WTC11 (cell line): ENCODE measurements around the gene NLRC5. TPM values are rescaled to one million over a fixed set of nuclear protein-coding genes. Genes with fewer than 3 reads are reported as not detected.

ENCODE experiments used
- ATAC-seq: fragments of 200-7000 bp; cut with Tn5 transposase; 2 replicates; pipeline ENCODE4 v1.10.0; 2021; ENCODE audit warnings: mild to moderate bottlenecking, moderate library complexity
- CTCF ChIA-PET: fragments of 300-600 bp; sonication (Branson Sonifier 250); formaldehyde crosslinking; loops from one replicate; lab custom pipeline; 2021; ENCODE audit warnings: antibody characterized with exemption; lab: Charles Lee
- POLR2A ChIA-PET: fragments of 350-600 bp; sonication (Branson Sonifier 250); formaldehyde crosslinking; loops from one replicate; lab custom pipeline; 2021; ENCODE audit warnings: antibody characterized with exemption; lab: Charles Lee
- DNase-seq: peaks from one replicate; pipeline ENCODE4 v3.0.0; 2021; ENCODE audit warnings: low spot score
- H3K27ac Mint-ChIP-seq: 2 replicates; pipeline ENCODE4 v1.8.0; 2021; ENCODE audit warnings: mixed read lengths
- H3K27me3 Mint-ChIP-seq: 2 replicates; pipeline ENCODE4 v1.8.0; 2021; ENCODE audit warnings: low read depth, mild to moderate bottlenecking, moderate library complexity, mixed read lengths
- H3K36me3 Mint-ChIP-seq: 2 replicates; pipeline ENCODE4 v1.8.0; 2021; ENCODE audit warnings: mixed read lengths
- H3K4me1 Mint-ChIP-seq: 2 replicates; pipeline ENCODE4 v1.8.0; 2022; ENCODE audit warnings: mixed read lengths
- H3K4me3 Mint-ChIP-seq: 2 replicates; pipeline ENCODE4 v1.8.0; 2021; ENCODE audit warnings: mild to moderate bottlenecking, moderate library complexity, mixed read lengths
- H3K9me3 Mint-ChIP-seq: 2 replicates; pipeline ENCODE4 v1.8.0; 2021; ENCODE audit warnings: mixed read lengths
- CBFB ChIP-seq: sonication (generic); formaldehyde crosslinking; IDR thresholded peaks from 2 replicates; pipeline ENCODE4 v1.8.1; 2022; ENCODE audit warnings: mild to moderate bottlenecking, low read depth, missing genetic modification reagents
- CREB1 ChIP-seq: sonication (generic); formaldehyde crosslinking; IDR thresholded peaks from 2 replicates; pipeline ENCODE4 v1.8.0; 2023; ENCODE audit warnings: mild to moderate bottlenecking, missing genetic modification reagents
- ELF4 ChIP-seq: sonication (generic); formaldehyde crosslinking; IDR thresholded peaks from 2 replicates; pipeline ENCODE4 v1.8.1; 2022; ENCODE audit warnings: low read depth, mild to moderate bottlenecking, moderate library complexity, missing genetic modification reagents
- FOXP1 ChIP-seq: sonication (generic); formaldehyde crosslinking; IDR thresholded peaks from 2 replicates; pipeline ENCODE4 v1.8.0; 2022; ENCODE audit warnings: missing genetic modification reagents, mild to moderate bottlenecking, moderate library complexity, borderline replicate concordance
- GABPB1 ChIP-seq: sonication (generic); formaldehyde crosslinking; IDR thresholded peaks from 2 replicates; pipeline ENCODE4 v1.8.1; 2023; ENCODE audit warnings: mild to moderate bottlenecking, missing genetic modification reagents
- MXD4 ChIP-seq: fragments of 250-450 bp; sonication (Bioruptor Pico); IDR thresholded peaks from 2 replicates; pipeline ENCODE4 v1.8.0; 2021; ENCODE audit warnings: mild to moderate bottlenecking, moderate library complexity, borderline replicate concordance
- MYBL2 ChIP-seq: sonication (generic); formaldehyde crosslinking; IDR thresholded peaks from 2 replicates; pipeline ENCODE4 v1.8.1; 2023; ENCODE audit warnings: mild to moderate bottlenecking, moderate library complexity, missing genetic modification reagents
- NFATC4 ChIP-seq: fragments of 250-450 bp; sonication (Bioruptor Pico); IDR thresholded peaks from 2 replicates; pipeline ENCODE4 v1.9.0; 2021; ENCODE audit warnings: mild to moderate bottlenecking
- SMAD3 ChIP-seq: sonication (generic); formaldehyde crosslinking; IDR thresholded peaks from 2 replicates; pipeline ENCODE4 v1.8.0; 2022; ENCODE audit warnings: missing genetic modification reagents, mild to moderate bottlenecking, borderline replicate concordance
- SOX15 ChIP-seq: fragments of 250-450 bp; sonication (Bioruptor Pico); IDR thresholded peaks from 2 replicates; pipeline ENCODE4 v1.9.0; 2021; ENCODE audit warnings: mild to moderate bottlenecking
- SP1 ChIP-seq: sonication (generic); formaldehyde crosslinking; conservative IDR thresholded peaks from 2 replicates; pipeline ENCODE4 v1.8.1; 2022; ENCODE audit warnings: missing genetic modification reagents
- TP53 ChIP-seq: sonication (generic); formaldehyde crosslinking; IDR thresholded peaks from 2 replicates; pipeline ENCODE4 v1.8.1; 2023; ENCODE audit warnings: mild to moderate bottlenecking, missing genetic modification reagents
- ZNF138 ChIP-seq: sonication (generic); formaldehyde crosslinking; conservative IDR thresholded peaks from 2 replicates; pipeline ENCODE4 v1.8.1; 2022; ENCODE audit warnings: mild to moderate bottlenecking, moderate library complexity, missing genetic modification reagents
- ZNF219 ChIP-seq: sonication (generic); formaldehyde crosslinking; IDR thresholded peaks from 2 replicates; pipeline ENCODE4 v1.8.0; 2023; ENCODE audit warnings: missing genetic modification reagents, mild to moderate bottlenecking, borderline replicate concordance
- ZNF232 ChIP-seq: sonication (generic); formaldehyde crosslinking; IDR thresholded peaks from 2 replicates; pipeline ENCODE4 v1.8.0; 2022; ENCODE audit warnings: mild to moderate bottlenecking, missing genetic modification reagents
- ZNF416 ChIP-seq: fragments of 250-450 bp; sonication (Bioruptor Pico); IDR thresholded peaks from 2 replicates; pipeline ENCODE4 v1.9.0; 2021; ENCODE audit warnings: mild to moderate bottlenecking, inconsistent platforms
- total RNA-seq: library from RNA; stranded (reverse); gene quantifications from 3 replicates; pipeline ENCODE4 v1.2.3, GENCODE V29; 2021
- TF ChIP-seq, protein P1 (sequence below): sonication (generic); formaldehyde crosslinking; IDR thresholded peaks from 2 replicates; pipeline ENCODE4 v1.8.1; 2022; ENCODE audit warnings: mild to moderate bottlenecking, moderate library complexity, missing genetic modification reagents
- TF ChIP-seq, protein P2 (sequence below): fragments of 200-600 bp; IDR thresholded peaks from 2 replicates; pipeline ENCODE4 v1.8.0; 2022; ENCODE audit warnings: antibody characterized with exemption
- TF ChIP-seq, protein P3 (sequence below): sonication (generic); formaldehyde crosslinking; IDR thresholded peaks from 2 replicates; pipeline ENCODE4 v1.8.1; 2023; ENCODE audit warnings: mild to moderate bottlenecking, moderate library complexity, missing genetic modification reagents
- TF ChIP-seq, protein P4 (sequence below): sonication (generic); formaldehyde crosslinking; IDR thresholded peaks from 2 replicates; pipeline ENCODE4 v1.8.1; 2022; ENCODE audit warnings: low read depth, mild to moderate bottlenecking, moderate library complexity, missing genetic modification reagents, borderline replicate concordance
- TF ChIP-seq, protein P5 (sequence below): sonication (generic); formaldehyde crosslinking; conservative IDR thresholded peaks from 2 replicates; pipeline ENCODE4 v1.8.1; 2022; ENCODE audit warnings: mild to moderate bottlenecking, missing genetic modification reagents
- TF ChIP-seq, protein P6 (sequence below): sonication (generic); formaldehyde crosslinking; IDR thresholded peaks from 2 replicates; pipeline ENCODE4 v1.8.0; 2023; ENCODE audit warnings: missing genetic modification reagents
- TF ChIP-seq, protein P7 (sequence below): fragments of 250-450 bp; sonication (Bioruptor Pico); IDR thresholded peaks from 2 replicates; pipeline ENCODE4 v1.9.0; 2021; ENCODE audit warnings: mild to moderate bottlenecking
- TF ChIP-seq, protein P8 (sequence below): sonication (generic); formaldehyde crosslinking; IDR thresholded peaks from 2 replicates; pipeline ENCODE4 v1.8.0; 2022; ENCODE audit warnings: missing genetic modification reagents

NLRC5 gene
- total RNA-seq, 1 experiment from 2014 or later = 2.8 TPM

DNA sequence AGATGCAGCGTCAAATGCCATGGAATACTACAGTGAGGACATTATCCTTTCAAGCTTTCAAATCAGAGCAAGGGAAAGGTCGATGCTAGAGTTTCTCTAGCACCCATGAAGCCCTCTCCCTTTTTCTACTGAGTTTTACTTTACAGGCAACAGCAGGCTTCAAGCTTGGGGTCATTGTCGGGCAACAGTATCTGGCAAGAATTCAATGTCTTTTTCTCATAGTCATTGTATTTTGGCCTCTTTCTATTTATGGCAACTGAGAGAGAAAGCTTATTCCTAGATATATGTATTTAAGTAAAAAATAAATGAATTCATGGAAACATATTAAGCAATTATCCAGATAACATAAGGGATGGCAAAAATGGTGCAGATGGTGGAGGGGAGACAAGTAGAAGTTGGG is 28.0 kb upstream of the NLRC5 start (continued):
- TF ChIP-seq, protein P1, sequence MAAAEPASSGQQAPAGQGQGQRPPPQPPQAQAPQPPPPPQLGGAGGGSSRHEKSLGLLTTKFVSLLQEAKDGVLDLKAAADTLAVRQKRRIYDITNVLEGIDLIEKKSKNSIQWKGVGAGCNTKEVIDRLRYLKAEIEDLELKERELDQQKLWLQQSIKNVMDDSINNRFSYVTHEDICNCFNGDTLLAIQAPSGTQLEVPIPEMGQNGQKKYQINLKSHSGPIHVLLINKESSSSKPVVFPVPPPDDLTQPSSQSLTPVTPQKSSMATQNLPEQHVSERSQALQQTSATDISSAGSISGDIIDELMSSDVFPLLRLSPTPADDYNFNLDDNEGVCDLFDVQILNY = no peak
- TF ChIP-seq, protein P2, sequence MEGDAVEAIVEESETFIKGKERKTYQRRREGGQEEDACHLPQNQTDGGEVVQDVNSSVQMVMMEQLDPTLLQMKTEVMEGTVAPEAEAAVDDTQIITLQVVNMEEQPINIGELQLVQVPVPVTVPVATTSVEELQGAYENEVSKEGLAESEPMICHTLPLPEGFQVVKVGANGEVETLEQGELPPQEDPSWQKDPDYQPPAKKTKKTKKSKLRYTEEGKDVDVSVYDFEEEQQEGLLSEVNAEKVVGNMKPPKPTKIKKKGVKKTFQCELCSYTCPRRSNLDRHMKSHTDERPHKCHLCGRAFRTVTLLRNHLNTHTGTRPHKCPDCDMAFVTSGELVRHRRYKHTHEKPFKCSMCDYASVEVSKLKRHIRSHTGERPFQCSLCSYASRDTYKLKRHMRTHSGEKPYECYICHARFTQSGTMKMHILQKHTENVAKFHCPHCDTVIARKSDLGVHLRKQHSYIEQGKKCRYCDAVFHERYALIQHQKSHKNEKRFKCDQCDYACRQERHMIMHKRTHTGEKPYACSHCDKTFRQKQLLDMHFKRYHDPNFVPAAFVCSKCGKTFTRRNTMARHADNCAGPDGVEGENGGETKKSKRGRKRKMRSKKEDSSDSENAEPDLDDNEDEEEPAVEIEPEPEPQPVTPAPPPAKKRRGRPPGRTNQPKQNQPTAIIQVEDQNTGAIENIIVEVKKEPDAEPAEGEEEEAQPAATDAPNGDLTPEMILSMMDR = no peak
- no peak for TF ChIP-seq GABPB1 (CRISPR knock-in tag)
- no peak for TF ChIP-seq ELF4
- TF ChIP-seq, protein P3, sequence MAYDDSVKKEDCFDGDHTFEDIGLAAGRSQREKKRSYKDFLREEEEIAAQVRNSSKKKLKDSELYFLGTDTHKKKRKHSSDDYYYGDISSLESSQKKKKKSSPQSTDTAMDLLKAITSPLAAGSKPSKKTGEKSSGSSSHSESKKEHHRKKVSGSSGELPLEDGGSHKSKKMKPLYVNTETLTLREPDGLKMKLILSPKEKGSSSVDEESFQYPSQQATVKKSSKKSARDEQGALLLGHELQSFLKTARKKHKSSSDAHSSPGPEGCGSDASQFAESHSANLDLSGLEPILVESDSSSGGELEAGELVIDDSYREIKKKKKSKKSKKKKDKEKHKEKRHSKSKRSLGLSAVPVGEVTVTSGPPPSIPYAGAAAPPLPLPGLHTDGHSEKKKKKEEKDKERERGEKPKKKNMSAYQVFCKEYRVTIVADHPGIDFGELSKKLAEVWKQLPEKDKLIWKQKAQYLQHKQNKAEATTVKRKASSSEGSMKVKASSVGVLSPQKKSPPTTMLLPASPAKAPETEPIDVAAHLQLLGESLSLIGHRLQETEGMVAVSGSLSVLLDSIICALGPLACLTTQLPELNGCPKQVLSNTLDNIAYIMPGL (CRISPR knock-in tag) = no peak
- TF ChIP-seq ZNF138 = no peak
- no peak for TF ChIP-seq CREB1 (CRISPR knock-in tag)

DNA sequence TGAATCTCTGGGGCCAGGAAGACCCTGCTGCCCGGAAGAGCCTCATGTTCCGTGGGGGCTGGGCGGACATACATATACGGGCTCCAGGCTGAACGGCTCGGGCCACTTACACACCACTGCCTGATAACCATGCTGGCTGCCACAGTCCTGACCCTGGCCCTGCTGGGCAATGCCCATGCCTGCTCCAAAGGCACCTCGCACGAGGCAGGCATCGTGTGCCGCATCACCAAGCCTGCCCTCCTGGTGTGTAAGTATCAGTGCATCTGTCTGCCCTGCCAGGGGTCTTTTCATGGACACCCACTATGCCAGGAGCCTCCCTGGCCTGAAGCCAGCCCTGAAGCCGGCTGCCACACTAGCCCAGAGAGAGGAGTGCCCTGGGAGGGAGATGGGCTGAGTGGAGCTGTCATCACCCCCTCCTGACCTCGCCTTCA is 27.5 kb upstream of the NLRC5 start, which contains the start of gene CETP:
CETP (plus strand) TSS at position 100 of the 431 bp plus-strand sequence; CDS start at position 130, 30 bp downstream.
- Mint-ChIP-seq H3K27ac (no peak within 1 kb of the TSS), H3K27me3 (no peaks in the 10 kb centered on the region), H3K9me3 (no peaks in the 10 kb centered on the region), H3K4me3 (no peak within 1 kb of the TSS), H3K4me1 (peaks cover 7% of the 10 kb centered on the region), H3K36me3 (no peaks in the 10 kb centered on the region)
- ChIA-PET CTCF (interaction anchor here (0.8 to 1.2 kb wide), 3 partner anchors 10 to 131 kb away, joined by 3 to 5 read pairs (median 5); partner anchors contain the start of gene CPNE2), POLR2A (no interaction called here)
- no peak for TF ChIP-seq ZNF232 (CRISPR knock-in tag)
- no peak for TF ChIP-seq ZNF219
- TF ChIP-seq, protein P4, sequence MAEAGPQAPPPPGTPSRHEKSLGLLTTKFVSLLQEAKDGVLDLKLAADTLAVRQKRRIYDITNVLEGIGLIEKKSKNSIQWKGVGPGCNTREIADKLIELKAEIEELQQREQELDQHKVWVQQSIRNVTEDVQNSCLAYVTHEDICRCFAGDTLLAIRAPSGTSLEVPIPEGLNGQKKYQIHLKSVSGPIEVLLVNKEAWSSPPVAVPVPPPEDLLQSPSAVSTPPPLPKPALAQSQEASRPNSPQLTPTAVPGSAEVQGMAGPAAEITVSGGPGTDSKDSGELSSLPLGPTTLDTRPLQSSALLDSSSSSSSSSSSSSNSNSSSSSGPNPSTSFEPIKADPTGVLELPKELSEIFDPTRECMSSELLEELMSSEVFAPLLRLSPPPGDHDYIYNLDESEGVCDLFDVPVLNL (CRISPR knock-in tag) = no peak
- no peak for TF ChIP-seq FOXP1 (CRISPR knock-in tag)
- TF ChIP-seq SMAD3 (CRISPR knock-in tag) = no peak
- TF ChIP-seq, protein P5, sequence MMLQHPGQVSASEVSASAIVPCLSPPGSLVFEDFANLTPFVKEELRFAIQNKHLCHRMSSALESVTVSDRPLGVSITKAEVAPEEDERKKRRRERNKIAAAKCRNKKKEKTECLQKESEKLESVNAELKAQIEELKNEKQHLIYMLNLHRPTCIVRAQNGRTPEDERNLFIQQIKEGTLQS = no peak
- TF ChIP-seq NFATC4 (CRISPR knock-in tag) = no peak
- no peak for TF ChIP-seq CBFB (CRISPR knock-in tag)
- TF ChIP-seq SOX15 (CRISPR knock-in tag) = no peak
- no peak for TF ChIP-seq MXD4 (CRISPR knock-in tag)
- no peak for TF ChIP-seq TP53
- TF ChIP-seq MYBL2 (CRISPR knock-in tag) = no peak
- TF ChIP-seq, protein P6, sequence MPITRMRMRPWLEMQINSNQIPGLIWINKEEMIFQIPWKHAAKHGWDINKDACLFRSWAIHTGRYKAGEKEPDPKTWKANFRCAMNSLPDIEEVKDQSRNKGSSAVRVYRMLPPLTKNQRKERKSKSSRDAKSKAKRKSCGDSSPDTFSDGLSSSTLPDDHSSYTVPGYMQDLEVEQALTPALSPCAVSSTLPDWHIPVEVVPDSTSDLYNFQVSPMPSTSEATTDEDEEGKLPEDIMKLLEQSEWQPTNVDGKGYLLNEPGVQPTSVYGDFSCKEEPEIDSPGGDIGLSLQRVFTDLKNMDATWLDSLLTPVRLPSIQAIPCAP (CRISPR knock-in tag) = no peak
- TF ChIP-seq, protein P7, sequence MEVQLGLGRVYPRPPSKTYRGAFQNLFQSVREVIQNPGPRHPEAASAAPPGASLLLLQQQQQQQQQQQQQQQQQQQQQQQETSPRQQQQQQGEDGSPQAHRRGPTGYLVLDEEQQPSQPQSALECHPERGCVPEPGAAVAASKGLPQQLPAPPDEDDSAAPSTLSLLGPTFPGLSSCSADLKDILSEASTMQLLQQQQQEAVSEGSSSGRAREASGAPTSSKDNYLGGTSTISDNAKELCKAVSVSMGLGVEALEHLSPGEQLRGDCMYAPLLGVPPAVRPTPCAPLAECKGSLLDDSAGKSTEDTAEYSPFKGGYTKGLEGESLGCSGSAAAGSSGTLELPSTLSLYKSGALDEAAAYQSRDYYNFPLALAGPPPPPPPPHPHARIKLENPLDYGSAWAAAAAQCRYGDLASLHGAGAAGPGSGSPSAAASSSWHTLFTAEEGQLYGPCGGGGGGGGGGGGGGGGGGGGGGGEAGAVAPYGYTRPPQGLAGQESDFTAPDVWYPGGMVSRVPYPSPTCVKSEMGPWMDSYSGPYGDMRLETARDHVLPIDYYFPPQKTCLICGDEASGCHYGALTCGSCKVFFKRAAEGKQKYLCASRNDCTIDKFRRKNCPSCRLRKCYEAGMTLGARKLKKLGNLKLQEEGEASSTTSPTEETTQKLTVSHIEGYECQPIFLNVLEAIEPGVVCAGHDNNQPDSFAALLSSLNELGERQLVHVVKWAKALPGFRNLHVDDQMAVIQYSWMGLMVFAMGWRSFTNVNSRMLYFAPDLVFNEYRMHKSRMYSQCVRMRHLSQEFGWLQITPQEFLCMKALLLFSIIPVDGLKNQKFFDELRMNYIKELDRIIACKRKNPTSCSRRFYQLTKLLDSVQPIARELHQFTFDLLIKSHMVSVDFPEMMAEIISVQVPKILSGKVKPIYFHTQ (CRISPR knock-in tag) = no peak
- no peak for TF ChIP-seq SP1
- TF ChIP-seq ZNF416 (CRISPR knock-in tag) = no peak
- TF ChIP-seq, protein P8, sequence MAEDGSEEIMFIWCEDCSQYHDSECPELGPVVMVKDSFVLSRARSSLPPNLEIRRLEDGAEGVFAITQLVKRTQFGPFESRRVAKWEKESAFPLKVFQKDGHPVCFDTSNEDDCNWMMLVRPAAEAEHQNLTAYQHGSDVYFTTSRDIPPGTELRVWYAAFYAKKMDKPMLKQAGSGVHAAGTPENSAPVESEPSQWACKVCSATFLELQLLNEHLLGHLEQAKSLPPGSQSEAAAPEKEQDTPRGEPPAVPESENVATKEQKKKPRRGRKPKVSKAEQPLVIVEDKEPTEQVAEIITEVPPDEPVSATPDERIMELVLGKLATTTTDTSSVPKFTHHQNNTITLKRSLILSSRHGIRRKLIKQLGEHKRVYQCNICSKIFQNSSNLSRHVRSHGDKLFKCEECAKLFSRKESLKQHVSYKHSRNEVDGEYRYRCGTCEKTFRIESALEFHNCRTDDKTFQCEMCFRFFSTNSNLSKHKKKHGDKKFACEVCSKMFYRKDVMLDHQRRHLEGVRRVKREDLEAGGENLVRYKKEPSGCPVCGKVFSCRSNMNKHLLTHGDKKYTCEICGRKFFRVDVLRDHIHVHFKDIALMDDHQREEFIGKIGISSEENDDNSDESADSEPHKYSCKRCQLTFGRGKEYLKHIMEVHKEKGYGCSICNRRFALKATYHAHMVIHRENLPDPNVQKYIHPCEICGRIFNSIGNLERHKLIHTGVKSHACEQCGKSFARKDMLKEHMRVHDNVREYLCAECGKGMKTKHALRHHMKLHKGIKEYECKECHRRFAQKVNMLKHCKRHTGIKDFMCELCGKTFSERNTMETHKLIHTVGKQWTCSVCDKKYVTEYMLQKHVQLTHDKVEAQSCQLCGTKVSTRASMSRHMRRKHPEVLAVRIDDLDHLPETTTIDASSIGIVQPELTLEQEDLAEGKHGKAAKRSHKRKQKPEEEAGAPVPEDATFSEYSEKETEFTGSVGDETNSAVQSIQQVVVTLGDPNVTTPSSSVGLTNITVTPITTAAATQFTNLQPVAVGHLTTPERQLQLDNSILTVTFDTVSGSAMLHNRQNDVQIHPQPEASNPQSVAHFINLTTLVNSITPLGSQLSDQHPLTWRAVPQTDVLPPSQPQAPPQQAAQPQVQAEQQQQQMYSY (CRISPR knock-in tag) = no peak
- DNase-seq (no peak), ATAC-seq (no peak)
